ENCODE data around the gene EFNA5.

Gene EFNA5

DNA sequence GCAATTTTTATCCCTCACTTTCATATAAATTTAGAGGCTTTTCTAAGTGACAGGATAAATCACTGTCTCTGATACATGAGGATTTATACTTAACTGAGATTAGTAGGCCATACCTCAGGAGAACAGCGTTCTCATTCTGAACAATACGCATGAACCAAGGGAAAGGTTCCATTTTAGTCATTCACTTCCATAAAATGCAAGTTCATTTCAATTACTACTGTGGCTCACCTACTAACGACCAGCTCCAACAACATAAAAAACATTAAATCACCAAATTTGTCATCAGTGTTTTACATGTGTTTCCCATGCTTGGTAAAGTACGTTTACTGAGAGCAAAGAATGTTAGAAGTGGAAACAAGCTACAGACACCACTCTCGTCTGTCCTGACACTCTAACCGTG is 67.4 kb downstream of the EFNA5 start:
- DNase-seq (ENCODE audit: low spot score), result no peak

DNA sequence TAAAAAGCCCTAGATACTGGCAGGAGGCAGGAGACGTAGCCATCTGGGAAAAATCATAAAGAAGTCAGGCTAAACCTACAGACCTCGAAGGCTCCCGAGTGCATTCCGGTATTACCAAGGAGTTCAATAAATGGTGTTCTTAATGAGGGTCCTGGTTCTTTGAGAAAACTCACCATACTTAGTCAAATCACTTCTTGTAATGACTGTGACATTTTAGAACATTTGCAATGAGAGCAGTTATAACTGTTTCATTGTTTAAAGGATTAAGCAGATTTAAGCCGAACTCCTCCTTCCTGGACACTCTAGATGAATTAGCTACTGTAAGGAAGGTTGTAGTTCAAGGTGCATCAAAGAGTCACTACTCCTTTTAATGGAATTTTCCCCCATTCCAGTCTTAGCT is 67.8 kb downstream of the EFNA5 start:
- DNase-seq (ENCODE audit: low spot score), result no peak

DNA sequence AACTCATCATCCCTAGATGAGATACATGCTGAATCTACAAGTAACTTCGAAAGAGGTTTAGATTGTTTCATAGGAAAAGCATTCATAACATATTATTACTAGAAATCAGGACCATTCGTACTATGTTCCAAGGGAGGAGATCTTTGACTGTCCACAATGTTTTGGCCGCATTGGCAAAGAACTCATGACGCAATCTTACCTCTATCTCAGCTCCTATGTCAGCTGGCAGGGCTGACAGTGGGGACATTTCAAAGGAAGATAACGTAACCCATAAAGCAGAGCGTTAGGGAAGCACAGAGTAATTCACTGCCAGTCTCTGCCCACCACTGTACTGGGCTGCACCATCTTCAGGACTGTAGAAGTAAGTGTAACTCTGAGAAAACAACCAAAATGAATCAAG is 69.7 kb downstream of the EFNA5 start:
- no peak for DNase-seq (ENCODE audit: low spot score)

DNA sequence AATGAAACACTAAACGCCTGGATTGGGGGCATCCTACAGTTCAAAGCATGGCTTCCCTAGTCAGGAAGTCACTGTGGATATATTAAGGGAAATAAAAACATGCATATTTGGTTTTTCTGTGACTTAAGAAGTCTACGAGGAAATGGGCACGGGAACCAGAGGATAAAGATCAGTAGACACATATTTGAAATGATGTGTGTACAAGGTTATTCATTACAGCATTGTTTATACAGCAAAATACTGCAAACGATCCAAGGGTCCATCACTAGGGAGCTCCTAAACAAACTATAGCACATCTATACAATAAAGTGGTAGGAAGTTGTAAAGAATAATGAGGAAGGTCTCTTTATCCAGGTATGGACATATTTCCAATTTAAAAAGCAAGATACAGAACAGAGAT is 71.8 kb downstream of the EFNA5 start:
- no peak for DNase-seq (ENCODE audit: low spot score)

DNA sequence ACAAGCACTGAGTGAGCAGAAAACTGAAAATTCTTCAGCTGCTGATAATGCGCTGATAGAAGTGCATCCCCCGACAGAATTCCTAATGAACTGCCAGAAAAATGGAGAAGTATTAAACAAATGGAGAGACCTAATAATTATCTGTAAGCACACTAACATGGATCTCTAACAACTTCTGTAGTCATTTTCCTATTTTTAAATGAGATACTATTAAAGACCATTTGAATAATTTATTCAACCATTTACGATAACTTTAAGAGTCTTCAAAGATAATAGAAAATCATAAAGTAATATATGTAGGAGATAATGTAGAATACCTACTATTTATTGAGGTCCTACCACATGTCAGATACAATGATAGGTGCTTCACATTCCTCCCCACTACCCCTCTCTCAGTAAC is 72.9 kb downstream of the EFNA5 start:
- DNase-seq (ENCODE audit: low spot score), result no peak

DNA sequence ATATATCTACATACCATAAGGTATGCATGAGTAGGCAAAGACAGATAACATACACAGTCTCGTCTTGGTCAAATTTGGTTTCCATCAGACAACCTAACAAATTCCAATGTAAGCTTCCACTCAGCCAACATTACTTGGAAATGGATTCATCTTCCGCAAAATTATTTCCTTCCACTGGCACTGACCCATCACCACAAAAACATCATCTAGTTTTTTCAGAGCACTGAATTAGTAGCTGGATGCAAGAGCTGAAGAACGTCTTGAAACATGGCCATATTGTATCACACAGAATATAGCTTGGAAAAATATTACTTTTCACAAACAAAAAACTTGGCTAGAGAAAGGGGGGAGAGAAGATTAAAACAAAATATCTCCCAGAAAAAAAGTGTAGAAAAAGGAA is 73.5 kb downstream of the EFNA5 start:
- no peak for DNase-seq (ENCODE audit: low spot score)

DNA sequence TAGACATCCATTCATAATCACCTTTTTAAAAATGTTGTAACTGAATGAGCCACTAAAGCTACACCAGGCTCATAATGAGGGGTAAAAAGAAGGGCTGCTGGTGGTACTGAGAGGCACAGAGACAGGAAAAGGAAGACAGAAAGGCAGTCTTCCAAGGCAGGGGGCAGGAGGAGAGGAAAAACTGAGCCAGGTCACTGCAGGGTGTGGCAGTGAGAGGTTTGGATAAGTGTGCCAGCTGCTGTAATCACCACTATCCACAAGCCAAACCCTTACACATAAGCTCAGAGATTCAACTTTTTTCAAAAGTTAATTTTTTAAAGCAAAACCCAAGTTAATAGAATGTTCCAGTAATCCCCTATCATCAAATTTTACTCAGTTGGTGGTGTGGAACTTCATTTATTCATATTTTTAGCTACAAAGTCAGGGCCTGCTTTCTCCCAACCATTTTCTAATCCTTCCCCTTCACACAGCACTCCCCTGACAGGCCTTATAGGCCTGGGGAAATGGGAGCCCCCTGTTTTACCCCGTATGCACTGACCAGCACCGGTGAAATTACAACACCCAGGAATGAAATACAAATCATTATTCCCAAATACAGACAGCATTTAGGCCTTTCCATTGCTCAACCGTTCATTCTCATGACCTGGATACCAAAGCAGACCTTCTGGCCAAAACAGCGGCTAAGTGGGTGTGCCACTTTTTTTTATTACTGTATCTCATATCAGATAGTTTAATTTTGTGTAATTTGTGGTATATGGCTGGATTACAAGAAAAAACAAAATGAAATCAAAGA is 76.3 kb downstream of the EFNA5 start:
- DNase-seq (ENCODE audit: low spot score), result no peak

DNA sequence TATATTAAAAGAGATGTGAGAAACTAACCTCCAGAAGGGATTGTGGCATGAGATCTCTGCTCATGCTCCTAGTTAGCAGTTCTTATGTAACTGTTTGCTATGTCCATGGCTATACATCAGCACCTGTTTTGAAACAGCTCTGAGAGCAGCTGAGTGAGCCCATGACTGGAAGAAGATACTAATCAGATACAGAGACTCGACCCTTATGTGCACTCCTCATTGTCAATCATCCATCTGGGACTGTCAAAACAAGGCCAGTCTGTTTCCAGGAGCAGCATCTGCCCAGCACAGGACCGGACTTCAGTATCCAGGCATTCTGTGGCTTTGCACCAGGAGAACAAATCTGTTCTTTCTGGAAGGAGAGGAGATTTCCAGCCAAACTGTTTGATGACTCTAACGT is 77.7 kb downstream of the EFNA5 start:
- DNase-seq (ENCODE audit: low spot score), result no peak

DNA sequence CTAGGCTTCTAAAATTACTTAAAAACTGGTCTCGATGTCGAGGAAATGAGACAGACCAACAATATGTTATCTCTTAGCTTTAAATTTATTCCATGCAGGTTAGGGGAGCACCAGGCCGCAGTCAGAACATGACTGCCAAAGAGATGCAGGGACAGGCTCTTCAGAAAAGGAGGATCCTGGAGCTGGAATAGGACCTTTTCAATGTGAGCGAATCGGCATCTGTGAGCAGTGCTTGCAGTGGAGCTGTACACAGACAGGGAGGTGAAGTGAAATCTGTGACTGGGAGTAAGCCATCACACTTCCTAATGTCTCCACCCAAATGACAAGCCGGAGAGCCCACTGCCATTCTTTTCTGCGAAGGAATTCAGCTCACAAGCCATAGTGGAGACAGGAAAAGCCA is 78.2 kb downstream of the EFNA5 start:
- no peak for DNase-seq (ENCODE audit: low spot score)

DNA sequence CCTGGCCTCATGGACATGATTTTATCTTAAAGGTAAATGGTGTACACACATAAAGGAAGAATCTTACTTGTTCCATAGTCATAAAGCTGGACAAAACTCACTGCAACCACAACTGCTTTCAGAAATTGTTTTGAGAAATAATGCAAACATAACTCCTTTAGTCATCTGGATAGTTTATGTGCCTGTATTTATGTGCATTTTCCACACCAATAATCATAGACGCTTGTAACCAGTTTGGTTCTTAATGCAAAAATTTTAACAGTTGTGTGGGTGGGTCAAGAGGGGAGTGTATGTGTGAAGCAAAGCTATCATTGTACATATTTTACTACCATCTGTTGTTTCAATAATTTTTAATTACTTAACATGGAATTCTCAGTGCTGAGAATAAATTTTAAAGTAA is 80.1 kb downstream of the EFNA5 start:
- DNase-seq (ENCODE audit: low spot score), result no peak

DNA sequence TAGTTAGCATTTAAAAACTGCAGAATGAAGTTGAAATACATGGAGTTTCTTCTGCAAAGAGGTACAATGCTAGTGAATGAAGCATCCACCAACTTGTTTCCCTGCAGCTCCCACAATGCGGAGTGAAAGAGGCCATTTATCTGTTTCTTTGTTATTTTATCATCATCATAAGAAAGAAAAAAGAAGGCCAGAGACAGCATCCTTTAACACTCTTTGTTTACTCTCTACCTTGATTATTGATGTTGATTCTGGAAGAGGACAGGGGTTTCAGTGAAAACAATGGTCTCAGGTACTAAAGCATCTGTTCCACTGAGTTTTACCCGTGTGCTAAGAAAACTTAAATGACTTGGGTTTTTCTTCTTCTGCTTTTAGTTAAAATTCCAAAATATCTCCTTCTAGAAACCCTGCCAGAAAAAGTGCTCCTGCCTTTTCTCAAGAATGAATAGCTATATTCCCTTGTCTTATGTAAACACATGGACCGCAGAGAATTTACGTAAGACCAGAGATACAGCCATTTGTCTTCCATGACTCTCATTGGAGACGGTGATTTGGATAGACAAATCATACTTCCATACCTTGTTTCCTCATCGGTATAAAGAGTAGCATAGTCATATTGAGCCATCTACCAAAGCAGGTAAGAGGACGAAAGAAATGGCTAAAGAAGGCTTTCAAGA is 81.1 kb downstream of the EFNA5 start:
- no peak for DNase-seq (ENCODE audit: low spot score)

DNA sequence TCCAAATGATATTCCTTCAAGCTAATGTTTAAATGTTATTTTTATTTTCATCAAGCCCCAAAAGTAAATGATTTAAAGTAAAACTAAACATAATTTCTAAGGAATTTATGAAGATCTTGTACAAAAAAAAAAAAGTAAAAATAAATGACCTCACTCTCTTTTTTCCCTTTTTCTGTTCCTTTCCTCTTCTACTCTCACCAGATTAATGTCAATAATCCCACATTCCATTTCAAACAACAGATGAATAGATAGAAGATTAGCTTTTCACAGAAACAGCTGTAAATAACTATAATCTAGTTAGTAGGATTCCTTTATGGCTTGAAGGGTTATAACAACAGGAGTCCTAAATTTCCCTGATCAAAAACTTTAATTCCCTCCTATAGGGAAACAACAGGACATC is 88.1 kb downstream of the EFNA5 start:
- no peak for DNase-seq (ENCODE audit: low spot score)

DNA sequence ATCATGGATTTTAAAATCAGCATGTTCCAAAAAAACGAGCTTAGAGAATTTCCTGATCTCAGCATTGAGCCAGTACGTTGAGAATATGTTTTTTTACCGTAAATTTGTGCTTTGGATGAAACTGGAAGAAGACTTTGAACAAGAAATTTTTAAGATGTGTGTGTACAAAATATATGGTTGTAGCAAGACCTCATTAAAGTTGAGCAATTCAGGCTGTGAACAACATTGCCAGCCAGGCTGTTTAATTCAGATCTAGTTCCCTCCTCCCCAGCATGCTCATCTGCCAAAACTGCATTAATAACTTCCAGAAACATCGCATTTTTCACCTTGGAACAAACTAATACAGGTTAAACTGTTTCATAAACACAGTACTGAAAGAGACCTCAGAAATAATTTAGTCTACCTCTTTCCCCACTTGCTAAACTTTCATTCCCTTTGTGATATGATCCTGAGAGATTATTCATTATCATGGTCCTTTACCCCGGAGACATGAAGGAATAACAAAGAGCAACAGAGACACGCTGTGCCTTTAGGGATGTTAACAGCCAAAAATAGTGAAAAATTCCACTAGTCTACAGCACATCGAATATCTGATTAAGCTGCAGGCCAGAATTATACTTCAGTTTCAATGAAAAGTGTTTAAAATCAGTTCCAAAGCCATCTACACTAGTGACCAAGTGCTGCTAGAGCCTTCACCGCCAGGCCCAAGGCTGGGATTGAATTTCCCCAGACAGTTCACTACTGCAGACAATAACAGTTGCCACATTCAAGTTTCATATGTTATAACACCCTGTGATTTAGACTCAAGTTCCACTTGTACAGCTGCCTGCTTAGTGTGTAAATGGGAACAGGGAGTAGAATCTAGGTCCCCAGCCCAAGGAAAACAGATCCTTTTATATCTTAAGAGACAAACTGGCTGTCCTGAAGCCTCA is 89.6 kb downstream of the EFNA5 start:
- DNase-seq (ENCODE audit: low spot score), result no peak

DNA sequence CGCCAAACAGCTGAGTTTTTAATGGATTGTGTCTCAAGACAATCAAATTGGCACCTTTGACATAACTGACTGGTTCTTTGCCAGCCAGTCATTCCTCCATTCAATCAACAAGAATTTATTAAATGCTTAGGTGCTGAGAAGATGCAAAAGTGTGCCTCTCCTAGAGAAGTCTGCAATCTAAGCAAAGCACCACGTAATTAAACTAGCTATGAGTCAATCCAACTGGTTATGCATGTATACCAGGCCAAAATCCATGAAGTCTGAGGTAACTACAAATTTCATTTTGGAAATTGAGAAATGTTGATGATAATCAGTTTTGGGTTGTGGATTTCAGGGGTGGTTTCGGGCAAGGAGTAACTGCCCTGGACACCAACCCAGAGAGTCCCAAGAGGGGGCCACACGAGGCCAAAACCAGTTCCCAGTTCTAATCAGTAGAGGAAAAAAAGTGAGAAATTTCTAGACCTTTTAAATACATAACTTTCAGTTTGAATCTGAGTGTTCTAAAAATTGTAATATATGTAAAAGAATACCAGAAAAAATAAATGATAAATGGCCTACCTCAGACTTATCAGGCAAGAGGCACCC is 92.6 kb downstream of the EFNA5 start:
- peak; percentile 49 for DNase-seq (ENCODE audit: low spot score)

DNA sequence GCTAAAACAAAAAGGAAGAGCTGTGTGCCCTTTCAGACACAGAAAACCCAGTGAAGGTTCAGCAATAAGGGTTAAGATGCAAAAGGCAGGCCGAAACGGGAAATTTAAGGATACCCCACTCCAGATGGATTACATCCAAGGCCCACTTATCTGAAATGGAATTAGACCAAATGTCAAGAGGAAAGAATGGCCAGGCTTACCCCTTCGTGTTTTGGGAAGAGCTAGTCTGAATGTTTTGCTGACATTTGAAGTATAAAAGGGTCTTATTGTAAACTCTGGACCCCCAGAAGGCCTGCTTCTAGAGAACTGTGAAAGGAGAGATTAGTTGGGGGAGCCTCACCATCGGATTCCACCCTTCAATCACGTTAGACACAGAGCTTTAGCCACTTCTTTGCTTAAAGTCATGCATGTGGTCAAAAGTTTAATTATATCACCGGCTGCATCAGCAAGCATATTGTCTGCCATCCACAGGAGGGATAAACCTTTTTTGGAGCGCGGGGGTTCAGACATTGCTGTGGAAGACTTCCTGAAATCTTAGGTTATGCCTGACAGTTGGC is 93.3 kb downstream of the EFNA5 start:
- no peak for DNase-seq (ENCODE audit: low spot score)

DNA sequence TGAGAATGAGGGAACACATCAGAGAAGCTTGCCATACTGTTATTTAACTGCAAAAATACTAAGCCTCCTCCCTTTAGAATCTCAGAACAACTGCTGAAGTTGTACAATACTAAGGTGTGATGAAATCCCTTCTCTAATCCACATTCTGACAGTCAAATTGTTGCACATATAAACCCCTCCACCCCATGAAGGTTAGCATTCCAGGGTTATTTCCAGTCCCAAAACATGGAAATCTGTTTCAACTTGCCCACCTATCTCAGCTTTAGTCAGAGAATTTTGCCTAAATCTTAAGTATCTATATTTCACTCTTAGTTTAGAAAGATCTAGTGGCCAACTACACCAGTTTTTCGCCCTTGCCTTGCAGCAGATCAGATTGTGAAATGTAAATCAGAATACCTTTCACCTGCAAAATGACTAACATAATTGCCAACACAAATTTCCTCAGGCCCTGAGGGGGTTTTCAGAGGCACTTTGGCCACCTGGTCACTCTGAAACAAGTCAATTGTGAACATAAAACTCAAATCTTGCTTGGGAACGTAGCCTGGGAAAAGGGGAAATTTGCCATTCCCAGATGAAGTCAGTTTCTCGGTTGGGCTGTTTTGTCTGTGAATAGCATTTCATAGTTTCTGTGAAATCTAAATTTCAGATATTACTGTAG is 93.9 kb downstream of the EFNA5 start:
- peak; percentile 28 for DNase-seq (ENCODE audit: low spot score)

DNA sequence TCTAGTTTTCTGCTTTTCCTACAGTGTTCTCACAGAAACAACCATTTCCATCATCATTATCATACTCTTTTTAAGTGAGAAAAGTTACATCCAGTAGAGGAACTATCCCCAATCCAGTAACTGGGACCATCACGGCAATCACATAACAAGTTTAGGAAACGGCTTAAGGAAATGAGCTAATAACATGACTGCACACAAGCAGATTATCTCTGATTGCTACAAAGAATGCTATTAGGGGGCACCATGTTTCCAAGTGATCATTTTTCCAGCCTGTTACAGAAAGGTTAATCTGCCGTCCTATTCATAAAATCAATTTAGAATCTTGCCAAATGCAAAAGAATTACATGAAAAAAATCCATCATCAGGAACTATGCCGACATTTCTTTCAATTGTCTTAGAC is 94.6 kb downstream of the EFNA5 start:
- no peak for DNase-seq (ENCODE audit: low spot score)

DNA sequence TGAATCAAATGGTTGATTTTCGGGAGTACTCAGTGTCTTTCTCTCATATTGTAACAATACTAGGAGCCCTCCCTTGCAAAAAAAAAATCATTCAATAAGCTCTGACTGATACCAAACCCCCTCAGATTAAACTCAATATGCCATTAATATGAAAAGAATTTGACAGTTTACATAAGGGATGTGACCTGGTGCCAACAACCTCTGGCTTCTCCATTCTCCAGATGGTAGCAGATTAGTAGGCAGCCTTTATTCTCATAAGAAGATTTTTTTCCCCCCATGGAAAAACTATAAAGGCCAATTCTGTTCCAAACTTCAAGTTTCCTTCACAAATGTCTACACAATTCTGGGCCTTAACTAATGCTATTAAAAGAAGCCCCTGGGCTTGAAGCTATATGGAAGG is 96.5 kb downstream of the EFNA5 start:
- DNase-seq (ENCODE audit: low spot score), result no peak

DNA sequence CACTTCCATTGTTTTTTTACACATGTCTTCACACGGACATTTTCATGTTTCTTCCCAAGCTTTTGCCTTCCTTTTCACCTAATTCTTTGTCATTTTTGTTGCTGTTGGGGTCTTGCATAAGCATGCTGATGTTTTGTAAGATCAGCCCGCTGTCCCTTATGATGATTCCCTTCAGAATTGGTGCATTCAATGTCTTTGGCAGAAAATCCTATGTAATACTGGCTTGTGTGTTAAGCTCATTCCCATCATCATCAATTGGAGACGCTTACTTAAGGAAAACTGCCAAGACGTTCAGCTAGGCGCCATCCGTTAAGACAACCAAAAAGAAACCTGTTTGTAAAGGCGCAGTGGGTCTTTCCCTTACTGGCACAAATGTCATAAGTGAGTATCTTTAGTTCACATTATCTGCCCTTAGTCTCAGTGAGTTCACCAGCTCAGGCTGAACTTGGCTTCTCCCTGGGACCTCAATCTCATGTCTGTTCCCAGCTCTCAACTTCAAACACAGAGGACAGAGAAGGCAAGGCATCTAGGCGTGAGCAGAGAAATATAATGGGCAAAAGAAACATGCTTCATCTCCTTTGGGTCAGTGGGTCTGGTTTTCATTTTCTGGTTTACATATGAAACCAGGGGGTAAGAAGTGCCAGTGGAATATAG is 97.9 kb downstream of the EFNA5 start:
- no peak for DNase-seq (ENCODE audit: low spot score)

DNA sequence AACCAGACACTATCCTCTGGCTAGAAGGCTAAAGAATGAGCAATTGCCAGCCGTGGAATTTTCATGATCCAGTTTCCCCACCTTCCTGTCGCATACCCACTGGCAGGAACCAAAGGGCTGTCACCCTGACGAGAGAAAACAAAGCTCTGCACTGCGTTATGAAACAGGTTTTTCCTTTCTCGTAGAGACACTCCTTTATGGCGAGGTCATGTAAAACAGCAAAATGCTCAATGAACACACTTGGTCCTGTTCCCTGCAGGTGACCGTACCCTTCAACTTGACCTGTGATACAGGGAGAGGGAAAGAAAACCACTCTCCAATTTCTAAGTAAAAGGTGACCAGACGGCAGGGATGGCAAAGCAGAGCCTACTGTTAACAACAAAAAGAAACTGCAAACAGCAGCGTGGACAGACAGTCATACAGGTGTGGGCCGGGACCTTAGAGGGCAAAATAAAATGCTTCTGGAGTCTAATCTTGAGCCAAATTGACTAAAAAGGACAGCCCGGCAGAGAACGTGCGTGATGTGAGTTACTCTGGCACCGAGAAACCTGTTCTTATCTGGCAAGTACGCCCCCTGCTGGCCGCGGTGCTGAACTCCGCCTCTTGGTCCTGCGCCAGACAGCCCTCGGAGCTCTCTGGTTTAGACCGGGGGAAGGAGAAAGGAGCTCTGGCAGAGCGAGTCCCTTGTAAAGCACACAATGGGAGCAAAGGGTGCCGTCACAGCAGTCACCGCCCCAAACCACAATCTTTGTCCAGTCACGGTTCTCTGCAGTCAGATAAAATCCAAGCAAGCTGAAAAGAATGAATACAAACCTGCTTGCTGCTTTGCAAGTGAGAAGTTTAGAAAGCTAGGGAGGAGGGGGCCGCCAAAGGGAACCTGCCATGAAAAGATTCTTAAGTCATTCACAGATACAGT is 98.9 kb downstream of the EFNA5 start:
- peak; percentile 98 for DNase-seq (ENCODE audit: low spot score)
